Stimulated activated CD4-positive, alpha-beta T cell treated with anti-CD3 and anti-CD28 coated beads, Interleukin-4, amount 100 ng/mL, for 1 hour (primary cell): ENCODE data around the gene HNRNPUL1.

Experiments used
- DNase-seq: peaks from one replicate; pipeline ENCODE4 v3.0.0-alpha.2; 2020

Gene HNRNPUL1

GRCh38 chr19:41234512-41235168 is 29.5 kb upstream of the HNRNPUL1 start:
- DNase-seq, result no peak

GRCh38 chr19:41235480-41235879 is 28.7 kb upstream of the HNRNPUL1 start:
- DNase-seq, result no peak

DNA sequence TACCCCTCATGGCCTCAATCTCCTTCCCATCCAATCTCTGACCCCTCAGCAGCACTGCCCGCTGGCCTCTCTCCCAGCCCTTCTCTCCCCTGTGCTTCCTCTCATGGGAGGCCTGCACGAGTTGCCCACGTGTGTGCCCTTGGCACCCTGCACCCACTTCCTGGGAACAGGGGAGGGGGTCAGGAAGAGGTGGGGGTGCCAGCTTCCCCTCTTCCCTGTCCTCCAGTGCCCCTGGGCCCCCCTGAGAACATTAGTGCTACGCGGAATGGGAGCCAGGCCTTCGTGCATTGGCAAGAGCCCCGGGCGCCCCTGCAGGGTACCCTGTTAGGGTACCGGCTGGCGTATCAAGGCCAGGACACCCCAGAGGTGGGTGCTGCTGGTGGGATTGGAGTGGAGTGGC is 25.9 kb upstream of the HNRNPUL1 start:
- DNase-seq, result no peak

GRCh38 chr19:41239363-41239762 is 24.8 kb upstream of the HNRNPUL1 start:
- no peak for DNase-seq

- no peak for DNase-seq
These were observed 24.1 kb upstream of the HNRNPUL1 start for GRCh38 chr19:41239961-41240574.

- no peak for DNase-seq
These were observed 22.3 kb upstream of the HNRNPUL1 start for GRCh38 chr19:41241859-41242258.

DNA sequence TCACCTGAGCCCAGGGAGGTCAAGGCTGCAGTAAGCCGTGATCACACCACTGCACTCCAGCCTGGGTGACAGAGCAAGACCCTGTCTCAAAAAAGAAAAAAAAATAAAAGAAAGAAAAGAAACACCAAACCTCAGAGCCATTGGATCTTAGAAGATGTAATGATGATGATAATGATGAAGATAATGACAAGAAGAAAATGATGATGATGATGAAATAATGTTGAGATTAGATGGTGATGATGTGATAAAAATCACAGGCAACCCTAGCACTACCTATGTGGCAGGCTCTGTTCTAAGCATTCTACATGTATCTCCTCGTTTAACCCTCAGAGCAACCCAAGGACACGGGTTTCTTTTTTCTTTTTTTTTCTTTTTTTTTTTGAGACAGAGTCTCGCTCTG is 20.1 kb upstream of the HNRNPUL1 start:
- DNase-seq, result no peak

DNA sequence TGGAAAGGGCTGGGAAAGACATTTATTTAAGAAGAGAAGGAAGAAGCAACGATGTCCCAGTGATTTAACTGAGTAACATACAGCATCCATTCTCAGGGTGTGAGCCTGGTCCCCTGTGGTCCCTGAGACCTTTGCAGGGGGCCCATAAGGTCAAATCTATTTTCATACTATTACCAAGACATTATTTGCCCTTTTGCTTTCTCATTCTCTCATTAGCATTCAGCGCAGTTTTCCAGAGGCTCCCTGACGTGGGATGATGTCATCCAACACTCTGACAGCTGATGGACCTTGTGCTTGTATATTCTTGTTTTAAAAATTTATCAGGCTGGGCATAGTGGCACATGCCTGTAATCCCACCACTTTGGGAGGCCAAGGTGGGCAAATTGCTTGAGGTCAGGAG is 18.3 kb upstream of the HNRNPUL1 start:
- no peak for DNase-seq

GRCh38 chr19:41248895-41249294 is 15.3 kb upstream of the HNRNPUL1 start:
- DNase-seq, result no peak

- DNase-seq, result no peak
These were observed 14.3 kb upstream of the HNRNPUL1 start for GRCh38 chr19:41249707-41250423.

DNA sequence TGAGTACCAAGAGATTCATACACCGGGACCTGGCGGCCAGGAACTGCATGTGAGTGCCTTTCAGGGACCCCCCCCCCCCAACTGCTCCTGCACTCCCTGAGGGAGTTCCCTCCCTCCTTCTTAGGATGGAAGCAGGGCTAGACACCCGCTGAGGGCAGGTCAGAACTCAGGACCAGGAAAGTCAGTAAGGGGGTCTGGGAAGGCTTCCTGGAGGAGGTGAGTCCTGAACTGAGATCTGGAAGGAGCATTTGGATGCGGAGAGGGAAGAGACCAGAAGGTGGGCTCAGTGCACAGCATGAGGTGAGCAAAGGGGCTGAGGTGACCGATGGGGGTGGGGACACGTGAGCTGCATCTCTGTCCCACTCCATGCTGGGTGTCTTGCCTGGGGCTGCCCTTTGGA is 10.5 kb upstream of the HNRNPUL1 start:
- DNase-seq, result no peak

DNA sequence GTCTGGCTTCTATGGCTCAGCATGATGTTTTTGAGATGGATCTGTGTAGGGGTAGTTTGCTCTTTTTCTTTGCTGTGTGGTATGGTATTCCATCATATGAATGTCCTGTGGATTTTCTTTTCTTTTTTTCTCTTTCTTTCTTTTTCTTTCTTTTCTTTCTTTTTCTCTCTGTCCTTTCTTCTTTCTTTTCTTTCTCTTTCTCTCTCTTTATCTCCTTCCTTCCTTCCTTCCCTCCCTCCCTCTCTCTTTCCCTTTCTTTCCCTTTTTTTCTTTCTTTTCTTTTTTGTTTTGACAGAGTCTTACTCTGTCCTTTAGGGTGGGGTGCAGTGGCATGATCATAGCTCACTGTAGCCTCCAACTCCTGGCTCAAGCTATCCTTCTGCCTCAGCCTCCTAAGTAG is 9.0 kb upstream of the HNRNPUL1 start:
- no peak for DNase-seq

GRCh38 chr19:41261474-41262190 is 2.5 kb upstream of the HNRNPUL1 start:
- no peak for DNase-seq

GRCh38 chr19:41263042-41263849 is 926 bp upstream of the HNRNPUL1 start:
- peak; percentile 73 for DNase-seq

DNA sequence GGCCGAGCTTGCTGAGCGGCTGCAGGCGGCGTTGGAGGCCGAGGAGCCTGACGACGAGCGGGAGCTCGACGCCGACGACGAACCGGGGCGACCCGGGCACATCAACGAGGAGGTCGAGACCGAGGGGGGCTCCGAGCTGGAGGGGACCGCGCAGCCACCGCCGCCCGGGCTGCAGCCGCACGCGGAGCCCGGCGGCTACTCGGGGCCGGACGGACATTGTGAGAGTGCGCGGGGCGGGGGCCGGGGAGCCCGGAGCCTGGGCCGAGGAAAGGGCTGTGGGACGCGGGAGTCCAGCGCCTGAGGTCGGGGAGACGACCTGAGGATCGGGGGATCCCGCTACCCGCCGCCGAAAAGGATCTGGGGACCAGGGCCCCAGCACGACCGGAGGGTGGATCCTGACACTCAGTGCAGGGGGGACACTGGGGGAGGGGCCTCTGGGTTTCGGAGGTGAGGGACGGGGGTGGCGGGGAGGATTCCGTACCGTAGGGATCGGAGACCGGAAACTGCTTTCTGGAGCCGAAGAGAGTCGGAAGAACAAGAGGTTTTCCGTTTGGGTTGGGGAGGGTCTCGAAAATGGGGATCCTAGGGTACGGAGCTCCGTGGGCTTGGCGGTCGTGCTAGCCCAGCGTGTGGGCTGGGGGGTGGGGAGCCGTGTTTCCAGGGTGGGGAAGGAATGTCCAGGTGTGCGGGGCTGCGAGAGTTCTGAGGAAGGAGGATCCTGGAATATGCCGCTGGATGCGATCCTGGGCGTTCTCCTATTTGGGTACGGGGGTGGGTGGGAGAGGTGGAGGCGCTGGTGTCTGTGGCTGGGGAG is 616 bp downstream of the HNRNPUL1 start:
- peak; percentile 72 for DNase-seq

DNA sequence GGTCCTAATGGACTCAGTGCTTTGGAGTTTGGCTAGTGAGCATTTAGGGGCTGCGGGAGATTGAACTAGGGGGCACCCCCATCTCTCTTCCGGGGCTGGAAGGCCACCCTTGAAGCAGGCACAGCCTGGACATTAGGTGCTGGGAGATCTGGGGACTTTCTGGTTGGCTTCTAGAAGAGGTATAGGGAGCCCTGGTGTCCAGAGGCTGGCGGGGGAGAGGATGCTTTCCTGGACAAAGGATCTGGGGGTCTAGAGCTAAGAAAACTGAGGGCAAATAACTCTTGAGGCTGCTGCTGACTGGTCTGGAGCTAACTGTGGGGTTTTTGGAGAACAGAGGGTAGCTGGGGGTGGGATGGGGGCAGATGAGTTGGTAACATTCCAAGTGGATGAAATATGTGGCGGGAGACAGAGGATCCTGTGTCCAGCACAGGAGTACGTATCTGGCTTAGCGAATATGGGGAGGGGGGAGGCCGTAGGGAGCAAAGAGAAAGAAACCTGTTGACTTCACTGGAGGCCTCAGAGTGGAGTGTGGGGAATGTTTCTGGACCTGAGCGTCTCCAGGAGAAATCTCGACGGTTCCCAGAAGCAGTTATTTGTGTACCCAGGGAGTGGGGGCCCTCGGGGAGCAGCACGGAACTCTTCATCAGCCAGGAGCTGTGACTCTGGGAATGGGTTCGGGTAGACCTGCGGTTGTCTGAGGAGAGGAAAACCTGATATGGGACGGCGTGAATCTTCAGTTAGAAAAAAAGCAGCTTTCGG is 1.4 kb downstream of the HNRNPUL1 start:
- DNase-seq, result no peak

DNA sequence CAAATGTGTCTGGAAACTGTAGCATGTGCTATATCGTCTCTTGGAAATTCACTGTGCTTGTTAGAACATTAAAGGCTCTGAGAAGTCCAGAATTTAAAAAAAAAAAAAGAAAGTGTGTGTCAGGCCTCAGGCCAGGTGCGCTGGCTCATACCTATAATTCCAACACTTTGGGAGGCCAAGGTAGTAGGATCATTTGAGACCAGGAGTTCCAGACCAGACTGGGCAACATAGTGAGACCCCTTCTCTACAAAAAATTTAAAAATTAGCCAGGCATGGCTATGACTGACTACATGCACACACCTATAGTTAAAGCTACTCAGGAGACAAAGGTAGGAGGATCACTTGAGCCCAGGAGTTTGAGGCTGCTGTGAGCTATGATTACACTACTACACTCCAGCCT is 4.9 kb downstream of the HNRNPUL1 start:
- DNase-seq, result no peak

DNA sequence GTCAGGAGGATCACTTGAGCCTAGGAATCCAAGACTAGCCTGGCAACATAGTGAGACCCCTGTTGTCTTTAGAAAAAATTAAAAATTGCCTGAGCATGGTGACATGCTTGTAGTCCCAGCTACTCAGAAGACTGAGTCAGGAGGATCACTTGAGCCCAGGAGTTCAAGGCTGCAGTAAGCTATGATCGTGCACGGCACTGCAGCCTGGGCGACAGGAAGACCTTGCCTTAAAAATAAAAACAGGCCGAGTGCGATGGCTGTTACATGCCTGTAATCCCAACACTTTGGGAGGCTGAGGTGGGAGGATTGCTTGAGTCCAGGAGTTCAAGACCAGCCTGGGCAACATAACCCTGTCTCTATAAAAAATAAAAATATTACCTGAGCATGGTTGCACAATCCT is 5.4 kb downstream of the HNRNPUL1 start:
- no peak for DNase-seq

DNA sequence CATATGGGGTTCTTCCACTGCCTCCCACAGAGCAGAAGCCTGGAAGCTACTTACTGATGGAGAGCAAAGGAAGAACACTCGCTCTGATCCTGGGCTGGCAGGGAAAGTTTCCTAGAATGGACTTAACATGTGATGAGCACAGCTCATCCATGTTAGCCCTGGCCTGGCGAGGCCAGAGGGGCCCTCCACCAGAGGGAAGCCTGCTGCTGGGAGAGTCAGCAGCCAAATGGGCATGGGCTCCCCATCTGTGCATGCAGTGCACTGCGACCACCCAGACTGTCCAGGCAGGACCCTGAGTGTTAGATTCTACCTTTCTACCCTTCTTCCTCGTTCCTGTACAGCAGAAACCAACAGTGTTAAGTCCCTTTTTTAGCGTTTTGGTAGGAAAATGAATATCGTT is 8.9 kb downstream of the HNRNPUL1 start:
- DNase-seq, result no peak

- DNase-seq, result no peak
These were observed 10.6 kb downstream of the HNRNPUL1 start for GRCh38 chr19:41274802-41275201.

GRCh38 chr19:41276231-41276630 is 12.1 kb downstream of the HNRNPUL1 start:
- DNase-seq, result no peak
